ENCODE data around the gene RCE1. TPM values are rescaled to one million over a fixed set of nuclear protein-coding genes. Genes with fewer than 3 reads are reported as not detected.

RCE1 gene
- total RNA-seq, 1 experiment from 2014 or later, result 52.5 TPM

DNA sequence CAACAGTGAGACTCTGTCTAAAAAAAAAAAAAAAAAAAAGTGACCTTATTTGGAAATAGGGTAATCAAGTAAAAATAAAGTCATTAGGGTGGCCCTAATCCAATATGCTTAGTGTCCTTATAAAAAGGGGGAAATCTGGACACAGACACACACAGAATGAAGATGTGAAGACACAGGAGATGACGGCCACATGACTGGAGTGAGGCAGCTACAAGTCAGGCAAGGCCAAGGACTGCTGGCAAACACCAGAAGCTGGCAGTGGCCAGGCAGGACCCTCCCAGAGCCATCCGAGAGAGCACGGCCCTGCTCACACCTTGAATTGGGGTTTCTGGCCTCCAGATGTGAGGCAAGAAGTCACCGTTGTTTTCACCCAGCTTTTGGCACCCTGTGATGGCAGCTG lies 42.2 kb downstream of the RCE1 start:
- no peak overlapping the region for H3K18ac ChIP-seq (ENCODE audit: insufficient read length, low read depth, low read length)
- H3K79me2 ChIP-seq (ENCODE audit: insufficient read depth, low read length), result no peaks in the 10 kb centered on the region
- H2AK5ac ChIP-seq (ENCODE audit: insufficient read length, low read length), result no peak overlapping the region
- no peak overlapping the region for H3K9ac ChIP-seq (ENCODE audit: extremely low read depth, insufficient read length, low read length)
- H2BK15ac ChIP-seq (ENCODE audit: low read depth, low read length), result no peak overlapping the region
- H3K23ac ChIP-seq (ENCODE audit: insufficient read length, low read depth, low read length), result no peak overlapping the region
- H2BK120ac ChIP-seq (ENCODE audit: low read depth, low read length, poor library complexity, severe bottlenecking), result no peak overlapping the region
- Mint-ChIP-seq H3K36me3 (ENCODE audit: insufficient read depth in 1 of 3, low read depth in 3 of 3) (peaks cover 0 to 5% (median 0%) of the 10 kb centered on the region in 3 experiments; a peak in 1 of 7 replicates), H3K27ac (peak overlapping the region in 2 of 3 experiments; percentile 1 to 39; a peak in 2 of 7 replicates), H3K27me3 (ENCODE audit: low read depth) (no peaks in the 10 kb centered on the region), H3K4me1 (peaks cover 51 to 67% of the 10 kb centered on the region in 2 experiments), H3K9me3 (no peaks in the 10 kb centered on the region), H3K4me3 (no peak overlapping the region)
- H3K9me3 ChIP-seq (ENCODE audit: control insufficient read depth, low read depth, low read length), result no peaks in the 10 kb centered on the region
- H3T11ph ChIP-seq (ENCODE audit: low read length), result no peak overlapping the region
- no peak overlapping the region for H2BK12ac ChIP-seq (ENCODE audit: insufficient read length, low read depth, low read length)
- no peak overlapping the region for H2BK20ac ChIP-seq (ENCODE audit: low read depth, low read length, poor library complexity, severe bottlenecking)
- no peak overlapping the region for H3K27ac ChIP-seq (ENCODE audit: insufficient read length, low read depth, low read length)
- no peak overlapping the region for H4K5ac ChIP-seq (ENCODE audit: insufficient read length, low read depth, low read length)
- no CpG with 5 or more reads among the region's 4 CpGs for WGBS (ENCODE audit: extremely low coverage, insufficient read length, low lambda C conversion rate)
- no peaks in the 10 kb centered on the region for H3K27me3 ChIP-seq (ENCODE audit: insufficient read depth, low read length)
- H3K4me2 ChIP-seq (ENCODE audit: insufficient read depth, insufficient read length, low read length), result no peak overlapping the region
- peaks cover 2% of the 10 kb centered on the region; the same call in 1 of the 2 replicates for H3K4me1 ChIP-seq (ENCODE audit: insufficient read depth, low read length)
- H4K20me1 ChIP-seq (ENCODE audit: control insufficient read depth, insufficient read depth, insufficient read length), result no peaks in the 10 kb centered on the region
- no peak overlapping the region for H2AFZ ChIP-seq (ENCODE audit: low read length)
- TF ChIP-seq, protein P1, sequence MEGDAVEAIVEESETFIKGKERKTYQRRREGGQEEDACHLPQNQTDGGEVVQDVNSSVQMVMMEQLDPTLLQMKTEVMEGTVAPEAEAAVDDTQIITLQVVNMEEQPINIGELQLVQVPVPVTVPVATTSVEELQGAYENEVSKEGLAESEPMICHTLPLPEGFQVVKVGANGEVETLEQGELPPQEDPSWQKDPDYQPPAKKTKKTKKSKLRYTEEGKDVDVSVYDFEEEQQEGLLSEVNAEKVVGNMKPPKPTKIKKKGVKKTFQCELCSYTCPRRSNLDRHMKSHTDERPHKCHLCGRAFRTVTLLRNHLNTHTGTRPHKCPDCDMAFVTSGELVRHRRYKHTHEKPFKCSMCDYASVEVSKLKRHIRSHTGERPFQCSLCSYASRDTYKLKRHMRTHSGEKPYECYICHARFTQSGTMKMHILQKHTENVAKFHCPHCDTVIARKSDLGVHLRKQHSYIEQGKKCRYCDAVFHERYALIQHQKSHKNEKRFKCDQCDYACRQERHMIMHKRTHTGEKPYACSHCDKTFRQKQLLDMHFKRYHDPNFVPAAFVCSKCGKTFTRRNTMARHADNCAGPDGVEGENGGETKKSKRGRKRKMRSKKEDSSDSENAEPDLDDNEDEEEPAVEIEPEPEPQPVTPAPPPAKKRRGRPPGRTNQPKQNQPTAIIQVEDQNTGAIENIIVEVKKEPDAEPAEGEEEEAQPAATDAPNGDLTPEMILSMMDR (conservative IDR thresholded peaks at IDR 0.05), result no peak
- no peak overlapping the region for H3K56ac ChIP-seq (ENCODE audit: insufficient read length, low read depth, low read length)
- H3K4ac ChIP-seq (ENCODE audit: low read depth, low read length), result no peak overlapping the region
- no peak overlapping the region for H4K91ac ChIP-seq (ENCODE audit: insufficient read length, low read depth, low read length)
- no peak overlapping the region for H2BK5ac ChIP-seq (ENCODE audit: insufficient read length, low read length)
- H4K8ac ChIP-seq (replicated peaks; ENCODE audit: insufficient read length, low read depth, low read length), result no peak overlapping the region
- no peaks in the 10 kb centered on the region for H3K79me1 ChIP-seq (ENCODE audit: insufficient read depth, low read depth, low read length, poor library complexity, severe bottlenecking)
- DNase-seq, result no peak
- no peak overlapping the region for H3K14ac ChIP-seq (ENCODE audit: insufficient read depth, low read length)
- H3K23me2 ChIP-seq (ENCODE audit: insufficient read length, low read depth, low read length, poor library complexity, severe bottlenecking), result no peaks in the 10 kb centered on the region
